NB4 (cell line): ENCODE measurements around the gene SLC43A2.

Source experiments
- MYC ChIP-seq: IDR thresholded peaks from 2 replicates; pipeline ENCODE4 v1.6.1; 2011; ENCODE audit warnings: low read depth, low read length
- TF ChIP-seq, protein P1 (sequence below): IDR thresholded peaks from one replicate; pipeline ENCODE4 v1.5.1; 2012; ENCODE audit warnings: low read depth, low read length

DNA sequence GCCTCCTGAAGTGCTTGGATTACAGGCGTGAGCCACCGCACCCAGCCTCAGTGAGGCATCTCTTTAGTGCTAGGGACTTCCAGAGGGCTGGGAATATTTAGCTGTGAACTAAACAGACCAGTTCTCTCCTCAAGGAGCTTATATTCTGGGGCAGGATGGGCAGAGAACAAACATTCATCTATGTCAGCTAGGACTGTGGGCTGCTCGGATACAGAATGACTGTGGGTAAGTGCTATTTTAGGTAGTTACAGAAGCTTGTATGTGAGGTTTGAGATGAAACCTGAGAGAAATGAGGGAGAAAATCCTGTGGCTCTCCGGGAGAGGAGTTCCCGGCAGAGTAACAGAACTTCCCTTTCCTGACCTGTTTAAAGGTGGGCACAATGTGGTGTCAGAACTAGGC is 106.0 kb downstream of the SLC43A2 start:
- TF ChIP-seq, protein P1, sequence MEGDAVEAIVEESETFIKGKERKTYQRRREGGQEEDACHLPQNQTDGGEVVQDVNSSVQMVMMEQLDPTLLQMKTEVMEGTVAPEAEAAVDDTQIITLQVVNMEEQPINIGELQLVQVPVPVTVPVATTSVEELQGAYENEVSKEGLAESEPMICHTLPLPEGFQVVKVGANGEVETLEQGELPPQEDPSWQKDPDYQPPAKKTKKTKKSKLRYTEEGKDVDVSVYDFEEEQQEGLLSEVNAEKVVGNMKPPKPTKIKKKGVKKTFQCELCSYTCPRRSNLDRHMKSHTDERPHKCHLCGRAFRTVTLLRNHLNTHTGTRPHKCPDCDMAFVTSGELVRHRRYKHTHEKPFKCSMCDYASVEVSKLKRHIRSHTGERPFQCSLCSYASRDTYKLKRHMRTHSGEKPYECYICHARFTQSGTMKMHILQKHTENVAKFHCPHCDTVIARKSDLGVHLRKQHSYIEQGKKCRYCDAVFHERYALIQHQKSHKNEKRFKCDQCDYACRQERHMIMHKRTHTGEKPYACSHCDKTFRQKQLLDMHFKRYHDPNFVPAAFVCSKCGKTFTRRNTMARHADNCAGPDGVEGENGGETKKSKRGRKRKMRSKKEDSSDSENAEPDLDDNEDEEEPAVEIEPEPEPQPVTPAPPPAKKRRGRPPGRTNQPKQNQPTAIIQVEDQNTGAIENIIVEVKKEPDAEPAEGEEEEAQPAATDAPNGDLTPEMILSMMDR: no peak
- TF ChIP-seq MYC: no peak
